PFSK-1 (cell line): ENCODE data around the gene KIF19.

ENCODE experiments used
- FOXP2 ChIP-seq: optimal IDR thresholded peaks from 2 replicates; pipeline ENCODE3; 2011; ENCODE audit warnings: borderline replicate concordance, control low read depth, inconsistent platforms; ENCODE audit not compliant: insufficient read depth; ENCODE audit errors: extremely low read length, extremely low read depth
- POLR2AphosphoS5 ChIP-seq: IDR thresholded peaks from 2 replicates; pipeline ENCODE4 v1.6.1; 2012; ENCODE audit warnings: low read depth, mild to moderate bottlenecking, control low read depth, low read length, moderate library complexity
- REST ChIP-seq, 2 experiments: IDR thresholded peaks; 2 replicates each; pipeline versions ENCODE4 v1.6.1 to v1.8.0; 2011 to 2012; ENCODE audit warnings: low read depth in 2 of 2, low read length in 2 of 2, control low read depth in 1 of 2, inconsistent platforms in 1 of 2, mild to moderate bottlenecking in 1 of 2, moderate library complexity in 1 of 2; ENCODE audit not compliant: insufficient read depth in 1 of 2
- SIN3A ChIP-seq: IDR thresholded peaks from 2 replicates; pipeline ENCODE4 v1.6.1; 2012; ENCODE audit warnings: mild to moderate bottlenecking, low read length, moderate library complexity, borderline replicate concordance; ENCODE audit not compliant: insufficient read depth
- TAF1 ChIP-seq: IDR thresholded peaks from 2 replicates; pipeline ENCODE4 v1.6.1; 2012; ENCODE audit warnings: low read length, control low read depth, borderline replicate concordance; ENCODE audit not compliant: insufficient read depth

Gene KIF19

DNA sequence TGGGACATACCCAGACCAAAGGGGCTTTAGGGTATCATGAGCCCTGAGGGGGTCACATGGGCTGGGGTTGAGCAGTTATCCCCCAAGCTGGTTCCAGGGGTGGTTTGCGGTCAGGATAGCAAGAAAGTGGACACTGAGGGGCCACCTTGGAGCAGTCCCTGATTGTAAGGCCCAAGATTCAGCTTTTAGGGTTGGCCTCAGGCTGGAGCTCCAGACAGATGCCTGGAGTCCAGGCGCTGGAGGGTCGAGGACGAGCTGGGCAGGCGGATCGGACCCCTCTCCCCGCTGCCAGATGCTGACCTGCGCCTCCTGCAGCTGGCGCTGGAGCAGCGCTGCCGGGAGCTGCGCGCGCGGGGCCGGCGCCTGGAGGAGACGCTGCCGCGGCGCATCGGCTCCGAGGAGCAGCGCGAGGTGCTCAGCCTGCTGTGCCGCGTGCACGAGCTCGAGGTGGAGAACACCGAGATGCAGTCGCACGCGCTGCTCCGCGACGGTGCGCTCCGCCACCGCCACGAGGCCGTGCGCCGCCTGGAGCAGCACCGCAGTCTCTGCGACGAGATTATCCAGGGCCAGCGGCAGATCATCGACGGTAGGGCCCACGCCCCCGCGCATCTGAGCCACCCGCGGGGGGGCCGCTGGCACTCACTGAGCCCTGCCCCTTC, 25.7 kb downstream of the KIF19 start:
- TF ChIP-seq REST (IDR thresholded peaks at IDR 0.05; ENCODE audit: insufficient read depth in 1 of 2, low read depth in 2 of 2, low read length in 2 of 2) (no peak), FOXP2 (no peak), TAF1 (no peak), SIN3A (no peak), POLR2AphosphoS5 (no peak)

DNA sequence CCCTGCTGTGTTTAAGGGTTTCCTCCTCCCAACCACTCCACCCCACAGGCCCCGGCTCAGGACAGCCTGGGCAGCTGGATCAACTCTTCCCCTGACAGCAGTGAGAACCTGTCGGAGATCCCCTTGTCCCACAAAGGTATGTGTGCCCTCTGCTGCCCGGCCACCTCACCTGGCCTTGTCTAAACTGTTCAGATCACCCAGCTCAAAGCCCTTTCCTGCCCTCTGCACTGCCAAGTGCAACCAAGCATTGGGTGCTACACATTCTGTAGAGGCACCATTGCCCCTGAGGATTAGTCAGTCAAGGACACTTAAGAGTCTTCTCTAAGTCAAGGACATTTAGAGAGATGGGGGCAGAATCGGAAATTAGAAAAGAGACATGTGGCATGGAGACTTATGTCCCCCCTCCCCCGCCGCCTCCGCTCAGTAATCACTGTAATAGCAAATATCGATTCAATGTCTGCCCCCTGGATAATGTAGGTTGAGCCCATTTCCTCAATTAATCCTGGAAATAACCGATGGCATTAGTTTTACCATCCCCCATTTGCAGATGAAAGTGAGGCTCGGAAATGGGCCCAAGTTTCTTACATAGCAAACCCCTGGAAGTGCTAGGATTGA, 27.5 kb downstream of the KIF19 start:
- no peak for TF ChIP-seq REST (IDR thresholded peaks at IDR 0.05; ENCODE audit: insufficient read depth in 1 of 2, low read depth in 2 of 2, low read length in 2 of 2)
- no peak for TF ChIP-seq SIN3A
- TF ChIP-seq FOXP2 = no peak
- TF ChIP-seq POLR2AphosphoS5 = no peak
- TF ChIP-seq TAF1 = no peak

GRCh38 chr17:74354123-74354522, 28.1 kb downstream of the KIF19 start:
- TF ChIP-seq POLR2AphosphoS5 (no peak), TAF1 (no peak), FOXP2 (no peak), SIN3A (no peak), REST (IDR thresholded peaks at IDR 0.05; ENCODE audit: insufficient read depth in 1 of 2, low read depth in 2 of 2, low read length in 2 of 2) (no peak)

GRCh38 chr17:74354561-74354960, 28.5 kb downstream of the KIF19 start:
- TF ChIP-seq POLR2AphosphoS5 (no peak), REST (IDR thresholded peaks at IDR 0.05; ENCODE audit: insufficient read depth in 1 of 2, low read depth in 2 of 2, low read length in 2 of 2) (no peak), SIN3A (no peak), FOXP2 (no peak), TAF1 (no peak)

DNA sequence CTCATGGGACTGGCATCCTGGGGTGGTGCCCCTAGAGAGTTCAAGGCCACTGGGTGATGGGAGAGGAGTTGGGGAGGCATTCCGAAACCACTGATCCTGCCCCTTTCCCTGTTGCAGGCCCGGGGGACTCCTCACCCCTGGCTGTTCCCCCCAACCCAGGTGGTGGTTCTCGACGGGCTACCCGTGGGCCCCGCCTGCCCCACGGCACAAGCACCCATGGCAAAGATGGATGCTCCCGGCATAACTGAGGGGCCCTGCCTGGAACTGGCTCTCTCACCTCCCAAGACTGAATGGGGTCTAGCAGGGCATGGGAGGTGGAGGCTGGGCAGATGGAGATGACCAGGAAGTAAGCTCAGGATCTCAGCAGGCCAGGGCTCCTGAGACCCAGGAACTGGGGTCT, 29.0 kb downstream of the KIF19 start:
- TF ChIP-seq TAF1 (no peak), FOXP2 (no peak), REST (IDR thresholded peaks at IDR 0.05; ENCODE audit: insufficient read depth in 1 of 2, low read depth in 2 of 2, low read length in 2 of 2) (no peak), SIN3A (no peak), POLR2AphosphoS5 (no peak)
